HG03280 (cell line): ENCODE results near the gene NUPR1.
"Not testable (repeated sequence)": the region's sequence is repeated elsewhere in the genome, so short reads cannot be mapped to it uniquely, and the experiment has no call there.

ENCODE experiments used
- ATAC-seq: cut with Tn5 transposase; IDR thresholded peaks from one replicate; pipeline ENCODE4 v1.9.1; 2021; ENCODE audit warnings: mild to moderate bottlenecking, moderate library complexity; ENCODE audit not compliant: unreplicated experiment

Gene NUPR1, protein sequence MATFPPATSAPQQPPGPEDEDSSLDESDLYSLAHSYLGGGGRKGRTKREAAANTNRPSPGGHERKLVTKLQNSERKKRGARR

DNA sequence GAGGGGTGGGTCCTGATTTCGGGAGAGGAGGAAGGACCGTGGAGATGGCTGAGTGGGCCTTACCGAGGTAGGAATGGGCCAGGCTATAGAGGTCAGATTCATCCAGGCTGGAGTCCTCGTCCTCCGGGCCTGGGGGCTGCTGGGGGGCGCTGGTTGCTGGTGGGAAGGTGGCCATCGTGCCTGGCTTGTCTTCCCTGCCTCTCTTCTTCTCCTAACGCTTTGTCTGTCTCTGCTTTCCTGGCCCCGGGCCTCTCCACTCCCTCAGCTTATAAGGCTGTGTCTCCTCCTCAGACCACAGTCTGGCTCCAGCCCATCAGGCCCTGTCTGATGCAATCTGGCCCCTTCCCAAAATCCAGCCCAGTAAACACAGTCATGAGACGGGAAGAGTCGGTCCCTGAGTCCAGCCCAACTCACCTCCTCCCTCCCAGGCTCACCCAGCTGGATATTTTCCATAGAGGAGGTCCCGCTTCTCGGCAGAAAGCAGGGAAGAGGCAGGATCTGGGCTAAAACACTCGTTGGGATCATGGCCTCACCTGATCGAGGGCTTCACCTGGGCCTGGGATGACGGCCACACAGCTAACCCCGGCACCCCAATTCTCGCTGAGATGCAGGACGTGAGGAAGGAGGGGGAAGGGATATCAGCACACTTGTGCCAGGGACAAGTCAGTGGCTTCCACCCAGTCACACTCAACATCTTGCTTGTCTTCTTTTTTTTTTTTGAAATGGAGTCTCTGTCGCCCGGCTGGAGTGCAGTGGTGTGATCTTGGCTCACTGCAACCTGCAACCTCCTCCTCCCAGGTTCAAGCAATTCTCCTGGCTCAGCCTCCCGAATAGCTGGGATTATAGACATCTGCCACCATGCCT lies at the start of gene NUPR1:
NUPR1 (minus strand) TSS at position 242 of the 864 bp plus-strand sequence; CDS start at position 175, 67 bp downstream.
- ATAC-seq: no peak

DNA sequence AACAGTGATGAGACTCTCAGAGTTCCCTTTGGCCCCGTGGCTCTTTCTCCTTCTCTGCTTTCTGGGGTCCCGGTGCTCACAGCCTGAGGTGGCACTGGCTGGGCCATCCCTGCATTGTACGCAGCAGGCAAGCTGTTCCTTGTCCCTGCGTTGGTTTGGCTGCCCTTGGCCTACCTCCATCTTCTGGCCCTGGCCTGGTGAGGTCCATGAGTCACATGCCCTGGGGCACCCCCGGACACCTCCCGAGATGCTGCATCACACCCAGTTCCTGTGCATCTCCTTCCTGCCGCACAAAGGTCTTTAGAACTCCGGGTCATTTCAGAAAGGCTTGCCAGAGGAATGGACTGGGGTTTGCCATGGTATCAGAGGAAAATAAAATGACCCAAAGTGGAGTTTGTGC lies 48.6 kb upstream of the NUPR1 start:
- no peak for ATAC-seq

DNA sequence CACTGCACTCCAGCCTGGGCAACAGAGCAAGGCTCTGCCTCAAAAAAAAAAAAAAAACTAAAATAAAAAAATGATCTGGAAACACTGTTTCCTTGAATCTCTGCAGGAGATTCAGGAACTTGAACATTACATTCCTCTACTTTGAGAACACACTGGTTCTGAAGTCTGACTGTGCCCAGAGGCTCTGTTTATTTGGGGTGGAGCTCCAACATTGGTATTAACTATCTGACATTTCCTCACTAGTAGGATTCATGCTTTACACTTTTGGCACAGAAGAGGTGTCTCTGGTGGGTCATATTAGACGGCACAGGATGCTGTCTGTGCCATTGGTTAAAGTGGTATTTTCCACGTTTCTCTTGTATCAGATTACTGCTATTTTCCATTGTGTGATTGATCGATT lies 47.7 kb upstream of the NUPR1 start:
- ATAC-seq: no peak

DNA sequence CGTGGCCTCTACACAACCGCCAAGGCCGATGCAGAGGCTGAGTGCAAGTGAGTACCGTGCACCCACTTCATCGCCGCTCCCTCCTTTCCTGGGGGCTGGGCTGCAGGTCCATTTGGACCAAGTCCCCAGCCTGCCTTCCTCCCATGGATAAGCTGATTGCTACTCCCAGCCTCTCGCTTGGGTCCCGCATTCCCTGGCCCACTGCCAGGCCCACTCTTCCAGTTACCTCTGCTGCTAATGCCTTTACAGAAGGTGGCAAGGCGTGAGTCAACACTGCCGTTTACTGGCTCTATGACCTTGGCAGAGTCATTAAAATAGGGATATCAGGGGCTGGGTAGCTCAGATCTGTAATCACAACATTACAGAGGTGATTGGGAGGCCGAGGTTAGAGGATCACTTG lies 46.9 kb upstream of the NUPR1 start:
- no peak for ATAC-seq

DNA sequence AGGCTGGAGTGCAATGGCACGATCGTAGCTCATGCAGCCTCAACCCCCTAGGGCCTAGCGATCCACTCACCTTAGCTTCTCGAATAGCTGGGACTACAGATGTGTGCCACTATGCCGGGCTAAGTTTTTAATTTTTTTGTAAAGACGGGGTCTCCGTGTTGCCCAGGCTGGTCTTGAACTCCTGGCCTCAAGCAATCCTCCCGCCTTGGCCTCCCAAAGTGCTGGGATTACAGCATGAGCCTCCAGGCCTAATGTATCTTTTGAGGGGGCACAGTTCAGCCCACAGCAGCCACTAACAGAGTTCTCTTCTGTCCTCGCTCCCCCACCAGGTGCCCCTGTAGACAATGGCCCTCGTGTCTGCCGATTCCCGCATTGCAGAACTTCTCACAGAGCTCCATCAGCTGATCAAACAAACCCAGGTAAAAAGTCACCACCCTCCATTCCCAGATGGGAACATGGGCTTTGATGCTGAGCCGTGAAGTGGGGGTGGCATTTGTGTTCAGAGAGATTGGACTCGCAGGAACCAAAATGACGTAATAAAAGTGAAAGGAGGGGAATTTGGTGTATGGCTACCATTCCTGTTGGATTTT lies 42.0 kb upstream of the NUPR1 start:
- ATAC-seq: no peak

DNA sequence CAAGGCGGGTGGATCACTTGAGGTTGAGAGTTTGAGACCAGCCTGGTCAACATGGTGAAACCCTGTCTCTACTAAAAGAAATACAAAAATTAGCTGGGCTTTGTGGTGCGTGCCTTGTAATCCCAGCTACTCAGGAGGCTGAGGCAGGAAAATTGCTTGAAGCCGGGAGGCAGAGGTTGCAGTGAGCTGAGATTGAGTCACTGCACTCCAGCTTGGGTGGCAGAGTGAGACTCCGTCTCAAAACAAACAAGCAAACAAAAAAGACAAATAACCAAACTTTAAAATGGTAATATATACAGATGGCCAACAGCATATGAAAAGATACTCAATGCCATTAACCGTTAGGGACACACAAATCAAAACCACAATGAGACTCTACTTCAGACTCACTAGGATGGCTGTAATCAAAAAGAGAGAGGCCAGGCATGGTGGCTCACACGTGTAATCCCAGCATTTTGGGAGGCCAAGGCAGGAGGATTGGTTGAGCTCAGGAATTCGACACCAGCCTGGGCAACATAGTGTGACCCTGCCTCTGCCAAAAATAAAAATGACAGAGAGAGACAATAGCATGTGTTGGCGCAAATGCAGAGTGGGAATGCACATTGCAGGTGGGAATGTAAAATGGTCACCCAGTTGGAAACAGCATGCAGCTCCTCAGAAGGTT lies 36.8 kb upstream of the NUPR1 start:
- ATAC-seq: no peak

DNA sequence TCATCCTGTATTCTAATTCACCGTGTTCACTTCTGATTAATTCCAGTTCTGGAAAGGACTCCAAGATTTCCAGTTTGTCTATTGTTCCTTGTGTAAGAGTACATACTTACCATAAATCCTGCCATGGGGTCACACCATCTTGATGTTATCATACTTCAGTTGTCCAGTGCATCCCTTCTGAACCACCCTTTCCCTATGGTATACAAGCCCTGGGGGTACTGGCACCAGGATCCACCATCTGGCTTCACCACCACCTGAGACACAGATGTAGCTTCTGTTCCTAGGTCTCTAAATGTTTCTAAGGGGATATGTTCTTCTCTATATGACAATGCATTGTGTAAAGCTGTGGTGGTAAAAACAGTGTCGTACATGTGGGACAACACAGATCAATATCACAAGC lies 36.2 kb upstream of the NUPR1 start:
- ATAC-seq: no peak

DNA sequence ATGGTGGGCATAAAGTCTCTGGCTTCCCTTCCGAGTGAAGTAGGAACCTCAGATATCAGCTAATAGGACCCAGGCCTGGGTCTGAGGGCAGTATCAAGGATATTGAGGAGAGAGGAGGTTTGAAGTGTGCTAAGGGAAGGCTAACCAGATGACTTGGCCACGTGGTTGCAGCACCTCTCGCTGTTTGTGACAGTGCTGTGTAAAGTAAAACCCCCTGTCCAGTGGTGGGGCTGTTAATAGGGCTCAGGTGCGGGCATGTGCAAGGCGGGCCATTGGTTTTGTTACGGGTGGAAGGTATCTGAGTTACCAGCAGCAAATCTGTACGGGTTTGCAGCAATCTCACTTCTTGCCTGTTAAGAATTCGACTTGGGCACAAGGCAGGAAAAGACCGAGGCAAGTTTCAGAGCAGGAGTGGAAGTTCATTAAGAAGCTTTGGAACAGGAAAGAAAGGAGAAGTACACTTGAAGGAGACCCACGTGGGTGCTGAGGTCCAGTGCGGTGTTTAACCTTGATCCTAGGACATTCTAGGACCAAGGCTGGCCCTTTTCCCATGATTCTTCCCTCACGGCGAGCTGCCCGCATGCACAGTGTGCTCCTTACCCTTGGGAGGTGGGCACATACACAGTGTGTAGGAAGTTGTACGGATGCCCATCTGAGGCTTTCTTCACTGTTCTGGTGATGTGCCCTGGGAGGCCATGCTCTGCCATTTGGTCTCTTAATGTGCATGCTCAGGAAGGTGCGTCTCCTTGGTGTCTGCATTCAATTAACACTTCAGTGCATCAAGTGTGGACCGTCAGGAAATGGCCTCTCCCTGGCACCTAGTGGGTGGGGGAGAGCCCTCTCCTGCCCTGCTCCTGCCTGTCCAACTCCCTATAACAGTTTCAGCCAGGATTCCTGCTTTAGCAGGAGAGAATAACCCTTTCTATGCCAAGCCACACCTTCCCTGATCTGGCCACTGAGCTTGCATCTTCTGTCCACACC lies 35.3 kb upstream of the NUPR1 start:
- no peak for ATAC-seq

DNA sequence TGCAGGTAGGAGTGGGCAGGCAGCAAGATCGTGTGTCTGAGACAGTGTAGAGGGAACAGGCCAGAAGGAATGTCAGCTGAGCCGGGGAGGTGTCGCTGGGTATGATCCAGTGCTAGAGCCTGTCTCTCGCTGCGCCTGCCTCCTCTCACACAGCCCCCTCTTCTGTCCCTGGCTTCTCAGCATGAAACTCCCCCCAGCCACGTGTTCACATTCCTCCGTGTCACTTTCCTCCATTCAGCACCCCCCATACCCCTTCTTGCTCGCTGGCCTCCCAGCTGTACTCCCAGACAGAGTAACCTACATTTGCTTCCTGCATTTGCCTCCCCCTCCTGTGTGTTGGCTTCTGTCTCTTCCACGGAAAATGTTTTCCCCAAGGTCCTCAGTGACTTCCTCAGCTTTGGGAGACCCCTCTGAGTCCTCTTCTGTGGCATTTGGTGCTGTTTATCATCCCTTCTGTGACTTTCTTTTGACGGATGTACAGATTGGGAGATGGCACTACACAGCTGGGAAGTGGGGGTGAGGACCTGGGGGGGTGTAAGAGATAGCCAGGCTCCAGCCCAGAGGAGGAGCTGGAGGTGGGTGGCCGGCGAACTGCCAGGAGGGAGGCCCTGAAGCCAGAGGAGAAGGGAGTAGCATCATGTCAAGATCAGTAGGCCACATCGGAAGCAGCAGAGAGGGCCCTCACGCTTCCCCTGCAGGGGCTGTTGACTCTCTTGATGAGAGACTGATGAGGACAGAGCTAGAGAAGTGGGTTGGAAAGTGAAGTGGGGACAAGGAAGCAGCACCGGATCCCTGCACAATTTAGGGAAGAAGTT lies 34.1 kb upstream of the NUPR1 start:
- no peak for ATAC-seq

DNA sequence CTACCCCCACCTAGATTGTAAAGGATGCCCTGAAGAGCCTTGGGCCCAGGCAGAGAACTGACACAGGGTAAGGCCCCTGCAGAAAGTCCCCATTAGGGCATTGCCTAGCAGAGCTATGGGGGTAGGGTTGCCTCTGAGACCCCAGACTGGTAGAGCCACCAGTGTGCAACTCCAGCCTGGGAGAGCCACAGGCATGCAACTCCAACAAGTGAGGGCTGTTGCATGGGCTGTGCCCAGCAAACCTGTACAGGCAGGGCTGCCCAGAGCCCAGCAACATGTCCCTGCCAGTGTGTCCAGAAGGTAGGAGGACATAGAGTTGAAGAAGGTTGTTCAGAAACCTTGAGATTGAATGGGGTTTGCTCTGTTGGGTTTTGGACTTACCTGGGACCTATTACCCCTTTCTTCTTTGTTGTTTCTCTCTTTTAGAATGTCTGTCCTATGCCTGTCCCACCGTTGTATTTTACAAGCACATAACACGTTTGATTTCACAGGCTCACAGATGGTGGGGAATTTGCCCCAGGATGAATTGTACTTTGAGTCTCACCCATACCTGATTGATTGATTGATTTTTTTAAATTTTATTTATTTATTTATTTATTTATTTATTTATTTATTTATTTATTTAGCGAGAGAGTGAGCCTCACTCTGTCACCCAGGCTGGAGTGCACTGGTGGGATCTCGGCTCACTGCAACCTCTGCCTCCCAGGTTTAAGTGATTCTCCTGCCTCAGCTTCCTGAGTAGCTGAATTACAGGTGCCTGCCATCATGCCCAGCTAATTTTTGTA lies 31.4 kb upstream of the NUPR1 start:
- no peak for ATAC-seq

DNA sequence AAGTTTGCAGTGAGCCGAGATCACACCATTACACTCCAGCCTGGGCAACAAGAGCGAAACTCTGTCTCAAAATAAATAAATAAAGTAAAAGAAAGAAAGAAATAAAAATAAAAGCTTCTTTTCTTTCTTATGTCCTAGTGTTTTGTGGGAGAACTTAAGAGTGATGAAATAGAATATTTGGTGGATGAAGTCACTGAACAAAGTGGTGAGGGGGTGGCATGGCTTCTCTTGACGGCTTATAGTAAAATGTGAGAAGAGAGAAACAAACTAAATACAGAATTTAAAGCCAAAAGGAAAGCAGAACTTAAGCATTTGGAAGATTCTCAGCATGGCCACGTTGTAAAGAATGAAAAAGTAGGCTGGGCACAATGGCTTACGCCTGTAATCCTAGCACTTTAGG lies 30.2 kb upstream of the NUPR1 start:
- no peak for ATAC-seq

DNA sequence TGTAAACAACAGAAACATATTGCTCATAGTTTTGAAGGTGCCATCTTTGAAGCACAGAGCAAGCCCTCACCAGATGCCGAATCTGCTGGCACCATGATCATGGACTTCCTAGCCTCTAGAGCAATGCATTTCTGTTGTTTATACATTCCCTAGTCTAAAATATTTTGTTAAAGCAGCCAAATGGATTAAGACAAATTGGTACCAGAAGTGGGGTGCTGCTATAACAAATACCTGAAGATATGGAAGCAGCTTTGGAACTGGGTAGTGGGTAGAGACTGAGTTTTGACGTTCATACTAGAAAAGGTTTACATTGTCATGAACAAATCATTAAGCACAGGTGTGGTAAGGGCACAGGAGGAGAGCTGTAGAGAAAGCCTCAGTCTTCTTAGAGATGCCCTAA lies 28.5 kb upstream of the NUPR1 start:
- ATAC-seq: no peak

DNA sequence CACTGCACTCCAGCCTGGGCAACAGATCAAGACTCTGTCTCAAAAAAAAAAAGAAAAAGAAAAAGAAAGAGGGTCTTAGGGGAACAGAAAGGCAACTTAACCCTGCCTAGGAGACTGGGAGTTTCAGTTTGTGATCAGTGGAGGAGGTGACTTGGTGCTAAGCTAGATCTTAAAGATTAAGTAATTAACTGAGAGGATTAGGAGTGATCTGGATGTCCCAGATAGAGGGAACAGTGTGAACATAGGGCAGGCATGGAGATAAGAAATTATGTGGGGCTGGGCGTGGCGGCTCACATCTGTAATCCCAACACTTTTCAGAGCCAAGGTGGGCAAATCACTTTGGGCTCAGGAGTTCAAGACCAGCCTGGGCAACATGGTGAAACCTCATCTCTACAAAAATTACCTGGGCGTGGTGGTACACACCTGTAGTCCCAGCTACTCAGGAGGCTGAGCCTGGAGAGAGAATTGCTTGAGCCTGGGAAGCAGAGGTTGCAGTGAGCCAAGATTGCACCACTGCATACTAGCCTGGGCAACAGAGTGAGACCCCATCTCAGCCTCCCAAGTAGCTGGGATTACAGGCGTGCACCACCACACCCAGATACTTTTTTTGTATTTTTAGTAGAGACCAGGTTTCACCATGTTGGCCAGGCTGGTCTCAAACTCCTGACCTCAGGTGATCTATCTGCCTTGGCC lies 27.6 kb upstream of the NUPR1 start:
- not testable (repeated sequence) for ATAC-seq

DNA sequence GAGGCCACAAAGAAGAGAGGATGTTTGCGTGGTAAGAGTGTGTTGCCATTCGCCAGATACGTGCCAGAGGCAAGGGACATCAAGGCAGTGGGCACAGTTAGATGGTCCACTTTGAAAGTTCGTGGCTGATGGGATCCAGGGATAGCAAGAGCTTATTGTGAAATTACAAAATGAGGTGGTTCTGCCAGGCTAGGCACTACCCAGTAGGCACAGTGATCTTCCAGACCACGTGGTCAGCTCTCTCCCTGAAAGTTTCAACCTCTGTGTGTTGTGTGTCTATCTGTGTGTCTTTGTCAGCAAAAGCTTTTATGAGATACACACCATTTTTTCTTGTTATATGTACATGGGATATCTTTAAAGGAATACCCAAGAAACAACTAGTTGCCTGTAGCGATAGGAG lies 24.4 kb upstream of the NUPR1 start:
- no peak for ATAC-seq

DNA sequence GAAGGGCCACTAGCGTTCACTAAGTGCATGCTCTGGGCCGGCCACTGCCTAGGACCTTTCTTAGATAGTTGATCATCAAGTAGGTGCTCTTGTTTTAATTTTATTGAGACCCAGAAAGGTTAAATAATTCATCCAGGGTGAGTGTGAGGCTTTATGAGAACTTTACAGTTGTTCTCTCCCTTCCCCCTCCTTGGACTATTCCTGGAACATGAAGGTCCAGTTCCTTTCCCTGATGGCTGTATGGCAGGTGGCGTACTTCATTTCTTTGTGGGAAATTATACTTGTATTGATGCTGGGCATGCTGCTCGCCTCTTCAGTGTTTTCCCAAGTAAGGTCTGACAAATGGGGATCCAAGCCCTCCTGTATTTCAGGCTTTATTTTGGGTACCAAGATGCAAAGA lies 23.4 kb upstream of the NUPR1 start:
- no peak for ATAC-seq

DNA sequence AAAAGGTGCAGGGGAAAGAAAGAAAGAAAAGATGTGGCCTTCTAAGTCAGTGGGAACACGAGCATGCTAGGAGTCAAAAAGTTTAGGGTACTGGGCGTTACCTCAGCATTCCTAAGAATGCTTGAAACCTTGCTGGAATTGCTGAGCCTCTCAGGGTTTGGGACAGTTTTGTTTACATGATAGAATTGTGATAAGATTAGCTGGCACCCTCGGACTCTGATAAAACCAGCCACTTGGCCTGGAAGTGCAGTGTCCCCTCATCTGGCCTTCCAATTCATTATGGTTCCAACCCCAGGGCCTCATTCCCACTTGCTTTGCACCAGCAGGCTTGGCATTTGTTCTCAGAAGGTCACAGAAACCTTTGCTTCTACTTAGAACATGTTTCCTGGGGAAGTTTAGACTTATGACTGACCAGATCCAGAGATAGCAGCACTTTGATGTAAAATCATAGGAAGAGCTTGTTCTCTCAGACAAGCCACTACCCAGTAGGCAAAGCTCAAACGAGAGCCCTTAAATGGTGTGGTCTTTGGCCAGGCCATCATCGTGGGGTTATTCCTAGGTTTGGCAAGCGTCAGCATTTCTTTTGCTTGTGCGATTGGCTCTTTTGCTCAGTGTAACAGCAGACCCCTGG lies 22.9 kb upstream of the NUPR1 start:
- no peak for ATAC-seq

DNA sequence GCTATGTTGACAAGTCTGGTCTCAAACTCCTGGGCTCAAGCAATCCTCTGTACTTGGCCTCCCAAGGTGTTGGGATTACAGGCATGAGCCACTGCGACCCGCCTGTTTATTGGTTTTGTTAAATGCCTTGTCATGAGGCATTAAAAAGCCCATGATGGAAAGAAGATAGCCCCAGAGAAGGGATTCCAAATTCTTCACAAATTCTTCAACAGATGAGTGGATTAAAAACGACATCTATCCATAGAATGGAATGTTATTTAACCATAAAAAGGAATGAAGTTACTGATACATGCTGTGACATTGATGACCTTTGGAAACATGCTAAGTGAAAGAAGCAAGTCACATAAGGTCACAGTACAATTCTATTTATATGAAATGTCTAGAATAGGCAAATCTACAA lies 19.7 kb upstream of the NUPR1 start:
- ATAC-seq: no peak

DNA sequence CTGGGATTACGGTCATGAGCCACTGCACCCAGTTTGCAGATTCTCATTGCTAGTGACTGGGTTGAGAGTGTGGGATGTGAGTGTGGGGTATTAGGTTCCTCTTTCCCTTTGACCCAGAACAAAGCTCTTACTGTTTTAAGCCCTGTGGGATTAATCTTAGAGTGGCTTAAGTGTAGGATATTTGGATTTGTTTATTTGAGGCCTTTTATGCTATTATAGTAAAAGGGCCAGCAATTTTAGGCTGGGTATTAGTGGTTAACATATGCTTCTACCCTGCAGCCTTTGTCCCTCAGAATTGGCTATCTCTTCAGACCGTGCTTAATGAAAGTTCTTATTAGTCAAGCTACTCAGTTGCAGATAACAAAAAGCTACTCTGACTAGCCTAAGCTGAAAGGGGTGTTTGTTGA lies 18.1 kb upstream of the NUPR1 start:
- no peak for ATAC-seq
